HG03280 (cell line): ENCODE data around the gene PTH2R.
"Not testable (repeated sequence)": the region's sequence is repeated elsewhere in the genome, so short reads cannot be mapped to it uniquely, and the experiment has no call there.

Experiments used
- ATAC-seq: cut with Tn5 transposase; IDR thresholded peaks from one replicate; pipeline ENCODE4 v1.9.1; 2021; ENCODE audit warnings: mild to moderate bottlenecking, moderate library complexity; ENCODE audit not compliant: unreplicated experiment

The PTH2R gene

DNA sequence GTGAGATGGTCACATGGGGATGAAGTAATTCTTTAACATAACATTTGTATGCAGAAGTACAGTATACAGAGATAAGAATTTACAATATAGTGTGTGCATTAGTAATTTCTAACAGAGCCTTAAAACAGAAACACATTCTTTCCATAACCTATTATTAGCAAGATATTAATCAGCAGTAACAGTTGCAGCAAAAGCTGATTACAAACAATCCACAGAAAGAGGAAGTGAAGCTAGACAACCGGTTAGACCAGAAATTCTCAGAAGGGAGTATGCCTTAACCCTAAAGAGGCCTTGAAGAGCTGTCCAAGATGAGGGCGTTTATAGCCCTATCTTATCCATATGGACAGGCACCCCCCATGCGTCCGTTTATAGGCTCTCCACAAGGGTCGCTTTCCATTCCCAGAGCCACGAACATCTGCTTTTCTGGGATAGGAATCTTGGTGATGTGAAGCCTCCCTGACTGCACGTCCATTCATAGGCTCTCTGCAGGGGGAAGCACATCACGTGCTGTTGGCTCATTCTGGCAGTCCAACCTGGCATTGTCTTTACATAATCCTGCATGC is 75.9 kb downstream of the PTH2R start:
- ATAC-seq: not testable (repeated sequence)

DNA sequence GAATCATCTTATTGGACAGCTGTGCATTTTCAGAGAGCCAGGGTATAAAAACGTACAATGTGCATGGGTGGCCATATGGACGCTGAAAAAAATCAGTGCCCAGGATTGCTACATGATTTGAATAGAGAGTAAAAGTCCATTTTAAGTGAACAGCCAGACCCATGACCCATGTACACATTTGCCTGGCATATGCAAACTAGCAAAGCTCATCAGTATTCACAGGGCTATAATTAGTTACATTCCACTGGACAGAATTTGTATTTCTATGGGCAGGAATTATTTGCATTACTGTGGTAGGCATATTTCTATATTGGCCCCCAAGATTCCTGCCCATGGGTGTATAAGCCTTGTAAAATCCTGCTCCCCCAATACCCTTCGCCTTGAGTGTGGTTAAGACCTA is 78.8 kb downstream of the PTH2R start:
- ATAC-seq: no peak

DNA sequence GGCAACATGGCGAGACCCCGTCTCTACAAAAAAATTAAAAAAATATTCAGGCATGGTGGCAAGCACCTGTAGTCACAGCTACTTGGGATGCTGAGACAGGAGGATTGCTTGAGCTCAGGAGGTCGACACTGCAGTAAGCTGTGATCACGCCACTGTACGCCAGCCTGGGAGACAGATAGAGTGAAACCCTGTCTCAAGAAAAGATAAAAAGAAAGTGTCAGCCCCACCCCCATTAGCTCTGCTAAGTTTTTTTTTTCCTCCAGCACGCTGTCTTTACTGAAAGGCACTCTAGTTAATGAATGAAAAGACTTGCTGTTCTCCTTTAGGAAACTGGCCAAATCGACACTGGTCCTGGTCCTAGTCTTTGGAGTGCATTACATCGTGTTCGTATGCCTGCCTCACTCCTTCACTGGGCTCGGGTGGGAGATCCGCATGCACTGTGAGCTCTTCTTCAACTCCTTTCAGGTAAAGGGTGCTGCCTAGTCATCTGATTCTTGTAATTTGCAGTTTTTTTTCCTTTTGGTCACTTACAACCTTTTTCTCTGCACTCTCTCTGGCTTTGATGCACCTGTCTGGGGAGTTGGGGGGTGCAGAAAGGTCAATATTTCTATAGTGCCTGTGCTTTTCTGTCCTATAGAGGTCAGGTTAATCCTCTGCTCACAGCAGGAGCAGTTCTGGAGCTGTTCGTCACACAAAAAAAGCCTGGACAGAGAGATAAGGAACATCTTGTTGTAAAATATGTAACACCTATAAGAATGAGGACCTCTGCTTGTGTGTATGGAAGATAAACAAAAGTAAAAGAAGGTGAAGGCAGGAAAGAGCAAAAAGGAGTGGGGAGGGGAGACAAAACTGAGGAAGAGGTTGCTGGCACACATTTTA is 82.3 kb downstream of the PTH2R start:
- ATAC-seq: no peak

DNA sequence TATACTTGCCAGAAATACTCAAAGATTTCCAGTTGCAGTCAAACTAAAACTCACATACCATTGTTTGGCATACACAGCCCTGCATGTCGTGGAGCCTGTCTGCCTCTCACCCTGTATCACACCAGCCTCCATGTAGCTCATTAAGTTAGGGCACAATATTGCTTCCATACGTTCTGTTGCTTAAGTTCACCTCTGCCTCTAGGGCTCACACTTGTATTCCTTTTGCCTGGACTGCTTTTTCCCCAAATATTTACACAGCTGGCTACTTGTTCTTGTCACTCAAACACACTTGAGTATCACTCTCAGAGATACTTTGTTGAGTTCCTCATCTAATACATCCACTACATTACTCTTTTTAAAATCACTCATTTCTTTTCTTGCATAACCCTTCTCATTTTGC is 83.1 kb downstream of the PTH2R start:
- no peak for ATAC-seq

DNA sequence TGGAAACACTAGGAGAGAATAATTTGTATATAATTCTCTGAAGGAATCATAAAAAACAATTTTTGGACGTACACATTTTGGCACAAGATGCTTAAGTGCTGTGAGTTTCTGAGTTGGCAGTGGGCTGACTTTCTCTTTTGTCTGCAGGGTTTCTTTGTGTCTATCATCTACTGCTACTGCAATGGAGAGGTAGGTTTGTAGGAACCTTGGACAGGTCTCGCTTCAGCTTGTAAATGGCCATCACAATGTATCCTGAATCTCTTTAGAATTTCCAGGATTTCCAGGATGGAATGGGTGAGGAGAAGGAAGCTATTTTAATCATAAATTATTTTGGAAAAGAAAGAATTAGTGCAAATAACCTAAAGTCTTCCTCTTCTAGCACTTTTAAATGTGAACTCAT is 83.9 kb downstream of the PTH2R start:
- ATAC-seq: no peak

DNA sequence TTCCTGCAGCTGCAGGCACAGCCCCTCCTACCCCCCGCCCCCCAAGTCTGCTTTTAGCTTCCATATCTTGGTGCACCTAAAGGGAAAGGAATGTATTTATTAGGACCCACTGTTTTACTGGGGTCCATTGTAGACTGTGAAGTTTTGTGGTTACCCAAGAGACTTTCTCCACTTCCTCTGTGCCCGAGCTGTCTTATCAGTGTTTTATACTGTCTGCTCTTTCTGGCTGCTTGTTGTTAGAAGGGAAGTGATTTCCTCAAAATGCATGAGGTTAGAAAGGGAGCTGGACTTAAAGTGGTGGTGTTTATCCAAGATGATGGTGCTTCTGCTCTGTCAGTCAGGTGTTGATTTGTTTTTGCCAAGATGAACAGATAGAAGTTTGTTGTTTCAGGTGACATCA is 85.0 kb downstream of the PTH2R start:
- no peak for ATAC-seq

DNA sequence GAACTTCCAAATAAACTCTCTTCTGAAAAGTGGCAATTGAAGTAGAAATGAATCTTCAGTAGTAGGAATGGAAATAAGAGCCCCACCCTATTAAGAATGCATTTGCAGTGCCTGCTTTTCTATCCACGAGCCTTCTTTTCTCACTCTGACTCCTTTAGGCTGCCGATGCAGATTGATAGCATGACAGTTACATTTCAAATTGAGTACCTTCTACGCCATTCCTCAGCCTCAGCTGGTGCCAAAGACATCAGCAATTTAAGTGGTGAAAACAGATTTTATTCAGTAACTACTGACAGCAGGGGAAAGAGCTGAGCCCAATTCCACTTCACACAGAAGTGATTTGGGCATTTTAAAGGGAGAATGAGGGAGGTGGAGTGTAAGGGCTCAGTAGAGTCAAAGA is 85.5 kb downstream of the PTH2R start:
- no peak for ATAC-seq

DNA sequence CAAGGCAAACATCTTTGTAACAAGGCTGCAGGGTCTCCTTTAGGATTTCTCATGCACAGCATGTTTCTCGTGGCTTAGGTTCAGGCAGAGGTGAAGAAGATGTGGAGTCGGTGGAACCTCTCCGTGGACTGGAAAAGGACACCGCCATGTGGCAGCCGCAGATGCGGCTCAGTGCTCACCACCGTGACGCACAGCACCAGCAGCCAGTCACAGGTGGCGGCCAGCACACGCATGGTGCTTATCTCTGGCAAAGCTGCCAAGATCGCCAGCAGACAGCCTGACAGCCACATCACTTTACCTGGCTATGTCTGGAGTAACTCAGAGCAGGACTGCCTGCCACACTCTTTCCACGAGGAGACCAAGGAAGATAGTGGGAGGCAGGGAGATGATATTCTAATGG is 86.6 kb downstream of the PTH2R start:
- ATAC-seq: no peak

DNA sequence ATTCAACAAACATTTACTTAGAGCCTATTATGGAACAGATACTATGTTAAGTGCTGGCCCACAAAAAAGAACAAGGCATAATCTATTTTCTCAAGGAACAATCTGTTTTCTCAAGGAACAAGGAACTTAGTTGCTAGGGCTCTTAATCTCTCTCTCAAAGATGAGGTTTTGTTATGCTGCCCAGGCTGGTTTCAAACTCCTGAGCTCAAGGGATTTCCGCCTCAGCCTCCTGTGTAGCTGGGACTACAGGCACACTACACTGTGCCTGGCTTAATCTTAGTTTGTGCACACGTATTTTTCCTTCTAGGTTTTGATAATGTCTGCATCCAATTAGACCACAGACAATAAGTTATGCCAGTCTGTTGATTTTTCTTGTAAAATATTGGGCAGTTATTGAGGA is 89.5 kb downstream of the PTH2R start:
- no peak for ATAC-seq

DNA sequence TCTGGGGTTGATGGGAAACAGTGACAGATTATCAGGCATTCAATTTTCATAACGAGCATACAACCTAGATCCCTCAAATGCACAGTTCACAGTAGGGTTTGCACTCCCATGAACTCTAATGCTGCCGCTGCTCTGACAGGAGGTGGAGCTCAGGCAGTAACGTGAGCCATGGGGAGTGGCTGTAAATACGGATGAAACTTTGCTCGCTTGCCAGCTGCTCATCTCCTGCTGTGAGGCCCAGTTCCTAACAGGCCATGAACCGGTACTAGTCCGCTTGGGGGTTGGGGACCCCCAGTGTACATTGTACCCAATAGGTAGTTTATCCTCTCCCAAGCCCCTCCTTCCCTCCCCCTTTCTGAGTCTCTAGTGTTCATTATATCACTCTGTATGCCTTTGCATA is 94.6 kb downstream of the PTH2R start:
- no peak for ATAC-seq

DNA sequence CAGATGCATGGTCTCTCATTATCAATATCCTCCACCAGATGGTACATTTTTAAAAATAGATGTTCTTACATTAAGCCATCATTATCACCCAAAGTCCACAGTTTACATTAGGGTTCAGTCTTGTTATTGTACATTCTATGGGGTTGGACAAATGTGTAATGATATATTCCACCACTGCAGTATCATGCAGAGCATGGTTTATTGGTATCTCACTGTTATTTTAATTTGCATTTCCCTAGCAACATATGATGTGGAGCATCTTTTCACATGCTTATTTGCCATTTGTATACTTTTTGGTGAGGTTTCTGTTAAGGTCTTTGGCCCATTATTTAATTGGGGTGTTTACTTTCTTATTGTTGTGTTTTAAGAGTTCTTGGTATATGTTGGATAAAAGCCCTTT is 95.7 kb downstream of the PTH2R start:
- ATAC-seq: no peak

DNA sequence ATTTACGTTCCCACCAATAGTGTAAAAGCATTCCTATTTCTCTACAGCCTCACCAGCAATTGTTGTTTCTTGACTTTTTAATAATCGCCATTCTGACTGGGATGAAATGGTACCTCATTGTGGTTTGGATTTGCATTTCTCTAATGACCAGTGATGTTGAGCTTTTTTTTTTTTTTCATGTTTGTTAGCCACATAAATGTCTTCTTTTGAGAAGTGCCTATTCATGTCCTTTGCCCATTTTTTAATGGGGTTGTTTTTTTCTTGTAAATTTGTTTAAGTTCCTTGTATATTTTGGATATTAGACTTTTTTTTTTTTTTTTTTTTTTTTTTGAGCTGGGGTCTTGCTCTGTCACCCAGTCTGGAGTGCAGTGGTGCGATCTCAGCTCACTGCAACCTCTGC is 98.8 kb downstream of the PTH2R start:
- not testable (repeated sequence) for ATAC-seq

DNA sequence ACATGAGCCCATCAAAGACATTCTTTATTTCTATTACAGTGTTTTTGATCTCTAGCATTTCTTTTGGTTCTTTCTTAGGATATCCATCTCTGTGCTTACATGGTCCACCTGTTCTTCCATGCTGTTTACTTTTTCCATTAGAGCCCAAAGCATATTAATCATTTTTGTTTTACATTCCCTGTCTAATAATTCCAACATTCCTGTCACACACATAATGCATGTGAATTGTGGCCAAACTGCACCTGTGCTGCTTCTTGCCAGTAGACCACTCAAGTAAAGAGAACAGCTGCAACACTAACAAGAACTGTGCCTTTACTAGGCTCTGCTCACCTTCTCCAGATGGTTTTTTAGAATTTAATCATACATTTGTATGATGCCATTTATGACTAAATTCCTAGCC is 103.0 kb downstream of the PTH2R start:
- ATAC-seq: no peak

DNA sequence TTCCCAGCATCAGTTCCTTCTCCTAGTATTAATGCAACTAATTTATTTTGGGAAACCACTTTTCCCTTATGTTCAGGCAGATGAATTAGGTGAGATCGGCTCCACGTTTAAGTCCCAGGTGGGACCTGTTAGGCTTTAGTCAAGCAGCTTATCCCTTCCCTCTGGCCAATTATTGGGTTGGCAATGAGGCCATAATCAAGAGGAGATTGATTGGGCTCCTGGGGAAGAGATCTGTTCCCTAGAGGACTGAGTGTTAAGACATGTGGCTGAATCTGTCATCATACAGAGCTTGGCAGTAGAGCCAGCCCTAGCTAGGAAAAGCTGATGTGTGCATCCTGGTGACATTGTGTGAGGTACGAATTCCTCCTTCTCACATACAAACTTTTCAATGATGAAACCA is 104.4 kb downstream of the PTH2R start:
- ATAC-seq: no peak

DNA sequence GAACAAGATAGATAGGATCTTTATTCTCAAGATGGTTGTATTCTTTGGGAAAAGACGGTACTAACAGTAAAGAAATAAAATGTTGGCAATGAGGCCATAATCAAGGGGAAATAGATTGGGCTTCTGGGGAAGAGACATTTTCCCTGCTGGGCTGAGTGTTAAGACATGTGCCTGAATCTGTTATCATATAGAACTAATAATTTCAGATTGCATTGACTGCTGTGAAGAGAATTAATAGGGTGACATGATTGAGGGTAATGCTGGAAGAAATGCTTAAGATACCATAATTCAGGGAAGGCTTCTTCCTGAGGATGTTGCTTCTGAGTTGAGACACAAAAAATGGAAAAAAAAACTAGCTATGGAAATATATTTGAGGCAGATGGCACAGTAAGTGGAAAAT is 105.0 kb downstream of the PTH2R start:
- no peak for ATAC-seq

DNA sequence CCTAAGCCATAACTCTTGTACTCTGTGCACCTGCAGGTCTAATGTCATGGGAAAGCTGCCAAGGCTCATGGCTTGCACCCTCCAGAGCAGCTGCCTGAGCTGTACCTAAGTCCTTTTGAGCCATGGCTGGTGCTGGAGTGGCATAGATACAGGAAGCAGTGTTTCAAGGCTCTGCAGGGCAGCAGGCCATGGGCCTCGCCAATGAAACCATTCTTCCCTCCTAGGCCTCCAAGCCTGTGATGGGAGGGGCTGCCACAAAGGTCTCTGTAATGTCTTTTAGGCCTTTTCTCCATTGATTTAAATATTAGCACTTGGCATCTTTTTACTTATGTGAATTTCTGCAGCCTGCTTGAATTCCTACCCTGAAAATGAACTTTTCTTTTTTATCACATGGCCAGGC is 108.5 kb downstream of the PTH2R start:
- no peak for ATAC-seq

DNA sequence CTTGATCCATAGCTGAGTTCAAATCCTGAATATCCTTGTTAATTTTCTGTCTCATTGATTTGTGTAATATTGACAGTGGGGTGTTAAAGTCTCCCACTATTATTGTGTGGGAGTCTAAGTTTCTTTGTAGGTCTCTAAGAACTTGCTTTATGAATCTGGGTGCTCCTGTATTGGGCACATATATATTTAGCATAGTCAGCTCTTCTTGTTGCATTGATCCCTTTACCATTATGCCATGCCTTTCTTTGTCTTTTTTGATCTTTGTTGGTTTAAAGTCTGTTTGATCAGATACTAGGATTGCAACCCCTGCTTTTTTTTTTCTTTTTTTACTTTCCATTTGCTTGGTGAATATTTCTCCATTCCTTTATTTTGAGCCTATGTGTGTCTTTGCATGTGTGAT is 116.5 kb downstream of the PTH2R start:
- ATAC-seq: not testable (repeated sequence)

DNA sequence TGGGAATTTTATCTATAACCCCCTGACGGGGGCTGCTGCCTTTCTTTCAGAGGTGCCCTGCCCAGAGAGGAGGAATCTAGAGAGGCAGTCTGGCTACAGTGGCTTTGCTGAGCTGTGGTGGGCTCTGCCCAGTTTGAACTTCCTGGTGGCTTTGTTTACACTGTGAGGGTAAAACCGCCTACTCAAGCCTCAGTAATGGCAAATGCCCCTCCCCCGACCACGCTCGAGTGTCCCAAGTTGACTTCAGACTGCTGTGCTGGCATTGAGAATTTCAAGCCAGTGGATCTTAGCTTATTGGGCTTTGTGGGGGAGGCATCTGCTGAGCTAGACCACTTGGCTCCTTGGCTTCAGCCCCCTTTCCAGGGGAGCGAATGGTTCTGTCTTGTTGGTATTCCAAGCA is 118.6 kb downstream of the PTH2R start:
- not testable (repeated sequence) for ATAC-seq

DNA sequence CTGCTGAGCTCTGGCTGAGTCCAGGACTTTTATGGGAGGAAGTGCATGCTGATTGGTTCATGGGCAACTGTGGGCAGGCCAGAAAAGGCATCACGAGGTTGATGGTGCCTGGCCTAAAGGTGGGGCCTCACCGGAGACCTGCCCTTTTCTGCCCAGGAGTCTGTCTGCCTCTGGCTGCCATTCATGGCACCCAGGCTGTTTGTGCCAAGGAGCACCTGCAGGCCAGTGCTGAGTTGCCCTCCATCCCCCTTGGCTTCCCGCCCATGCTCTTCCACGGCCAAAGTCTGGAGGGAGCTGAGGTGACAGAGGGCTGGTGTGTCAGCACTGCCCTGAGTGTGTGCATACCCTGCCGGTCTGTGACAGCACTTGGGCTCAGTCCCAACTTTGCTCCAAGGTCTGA is 123.2 kb downstream of the PTH2R start:
- no peak for ATAC-seq

DNA sequence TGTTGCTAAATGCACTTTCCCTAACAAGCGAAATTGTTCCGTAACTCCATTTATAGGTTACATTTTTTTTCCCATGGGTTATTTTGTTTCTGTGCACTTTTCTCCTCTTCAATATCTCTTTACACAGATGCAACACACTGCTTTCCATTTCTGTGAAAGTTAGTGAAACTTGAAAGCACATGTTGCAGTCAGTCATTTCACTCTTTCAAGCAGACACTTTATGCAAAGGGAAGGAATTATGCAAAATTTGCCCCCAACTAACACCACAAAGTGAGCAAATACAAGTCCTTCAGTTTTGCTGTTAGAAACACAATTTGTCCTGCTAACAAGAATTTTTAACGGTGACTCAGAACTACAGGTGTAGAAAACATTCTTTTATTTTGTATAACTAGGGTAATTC is 124.8 kb downstream of the PTH2R start:
- ATAC-seq: no peak

DNA sequence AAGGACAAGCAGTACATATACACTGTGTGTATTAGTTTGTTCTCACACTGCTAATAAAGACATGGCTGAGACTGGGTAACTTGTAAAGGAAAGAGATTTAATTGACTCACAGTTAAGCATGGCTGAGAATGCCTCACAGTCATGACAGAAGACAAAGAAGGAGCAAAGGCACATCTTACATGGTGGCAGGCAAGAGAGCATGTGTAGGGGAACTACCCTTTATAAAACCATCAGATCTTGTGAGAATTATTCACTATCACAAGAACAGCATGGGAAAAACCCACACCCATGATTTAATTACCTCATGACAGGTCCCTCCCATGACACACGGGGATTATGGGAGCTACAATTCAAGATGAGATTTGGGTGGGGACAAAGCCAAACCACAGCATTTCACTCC is 129.0 kb downstream of the PTH2R start:
- not testable (repeated sequence) for ATAC-seq

DNA sequence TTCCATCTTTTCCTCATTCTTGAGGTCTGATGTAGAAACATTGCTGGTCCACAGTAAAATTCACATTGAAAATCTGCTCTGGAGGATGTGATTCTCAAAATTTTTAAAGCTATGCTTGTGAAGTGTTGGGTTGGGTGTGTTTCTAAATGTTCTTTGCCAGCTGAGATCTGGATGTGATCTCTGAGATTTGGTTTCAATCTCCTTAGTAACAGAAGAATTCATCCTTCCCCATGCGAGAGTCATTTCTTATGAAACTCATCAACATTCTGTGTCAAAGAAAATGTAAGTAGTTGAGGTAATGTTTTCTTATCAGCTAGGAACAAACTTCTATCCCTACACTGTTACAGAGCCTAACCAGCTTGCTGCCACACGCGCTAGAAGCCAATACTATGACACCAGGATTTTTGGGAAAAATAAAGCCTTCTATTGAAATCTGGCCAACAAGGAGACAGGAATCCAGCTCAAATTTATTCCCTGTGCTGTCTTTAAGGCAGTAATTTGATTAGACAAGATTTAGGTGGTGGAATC is 134.9 kb downstream of the PTH2R start:
- ATAC-seq: no peak
